Subcutaneous abdominal adipose tissue (tissue), 5 donors: ENCODE measurements around the gene CSTF2T.
A peak's percentile ranks its signal among the peaks of the same experiment; 100 is the strongest.

Experiments
- H3K27ac ChIP-seq: one replicate; pipeline ENCODE4 v1.7.0; 2013; ENCODE audit warnings: low read depth, mild to moderate bottlenecking, inconsistent platforms, low read length, moderate library complexity
- H3K27me3 ChIP-seq, 5 donors: one replicate each; pipeline ENCODE4 v1.7.0; 2013; ENCODE audit warnings: low read length in 5 of 5, inconsistent platforms in 1 of 5; ENCODE audit not compliant: control insufficient read depth in 5 of 5, insufficient read depth in 4 of 5
- H3K36me3 ChIP-seq, 5 donors: one replicate each; pipeline ENCODE4 v1.7.0; 2013; ENCODE audit warnings: low read length in 5 of 5; ENCODE audit not compliant: control insufficient read depth in 5 of 5, insufficient read depth in 5 of 5
- H3K4me1 ChIP-seq, 5 donors: one replicate each; pipeline ENCODE4 v1.7.0; 2013; ENCODE audit warnings: low read length in 5 of 5, mild to moderate bottlenecking in 3 of 5, moderate library complexity in 1 of 5; ENCODE audit not compliant: control insufficient read depth in 5 of 5, insufficient read depth in 5 of 5
- H3K4me3 ChIP-seq, 5 donors: one replicate each; pipeline ENCODE4 v1.7.0; 2013; ENCODE audit warnings: low read length in 5 of 5, low read depth in 1 of 5
- H3K9ac ChIP-seq, 5 donors: one replicate each; pipeline ENCODE4 v1.7.0; 2013; ENCODE audit warnings: low read length in 5 of 5, mild to moderate bottlenecking in 4 of 5, moderate library complexity in 3 of 5
- H3K9me3 ChIP-seq, 5 donors: one replicate each; pipeline ENCODE4 v1.7.0; 2013; ENCODE audit warnings: low read length in 5 of 5; ENCODE audit not compliant: control insufficient read depth in 5 of 5
- donor health status: healthy.
- donor health status: healthy.
- donor health status: healthy.
- donor health status: healthy.
- donor health status: healthy.

CSTF2T gene

DNA sequence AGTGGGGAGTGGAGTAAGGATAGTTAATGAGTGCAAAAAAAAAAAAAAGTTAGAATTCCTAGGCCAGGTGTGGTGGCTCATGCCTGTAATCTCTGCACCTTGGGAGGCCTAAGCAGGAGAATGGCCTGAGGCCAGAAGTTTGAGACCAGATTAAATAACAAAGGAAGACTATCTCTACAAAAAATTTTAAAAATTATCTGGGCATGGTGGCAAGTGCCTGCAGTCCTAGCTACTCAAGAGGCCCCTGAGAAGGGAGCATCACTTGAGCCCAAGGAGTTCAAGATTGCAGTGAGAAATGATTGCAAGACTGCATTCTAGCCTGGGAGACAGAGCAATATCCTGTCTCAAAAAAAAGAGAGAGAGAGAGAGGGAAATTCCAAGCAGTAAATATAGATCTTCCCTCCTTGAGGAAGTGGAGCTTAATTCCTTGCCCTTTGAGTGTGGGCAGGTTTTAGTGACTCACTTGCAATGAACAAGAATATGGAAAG, 19.5 kb upstream of the CSTF2T start:
- Histone ChIP-seq H3K4me1 (no peaks in the 10 kb centered on the region), H3K27me3 (no peaks in the 10 kb centered on the region), H3K27ac (no peak overlapping the region), H3K4me3 (no peak overlapping the region), H3K36me3 (no peaks in the 10 kb centered on the region), H3K9me3 (no peaks in the 10 kb centered on the region), H3K9ac (no peak overlapping the region)

DNA sequence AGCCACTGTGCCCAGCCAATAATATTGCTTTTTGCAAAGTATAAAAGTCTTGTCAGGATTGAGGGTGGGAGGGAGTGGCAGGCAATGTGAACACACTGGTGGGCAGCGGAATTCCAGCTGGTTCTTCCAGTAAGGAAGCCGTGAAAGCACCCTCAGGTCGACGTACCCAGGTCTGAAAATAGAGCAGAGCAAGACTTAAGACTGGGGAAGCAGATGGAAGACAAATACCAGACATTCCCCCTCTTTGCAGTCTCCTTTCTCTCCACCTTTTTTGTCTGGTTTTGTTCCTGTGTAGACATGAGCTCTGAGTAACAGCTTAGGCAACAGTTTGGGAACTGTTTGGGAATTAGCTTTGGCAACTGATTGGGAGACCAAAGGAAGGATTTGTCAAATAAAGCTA, 17.6 kb upstream of the CSTF2T start:
- H3K4me1 ChIP-seq = no peaks in the 10 kb centered on the region
- H3K9ac ChIP-seq = no peak overlapping the region
- no peak overlapping the region for H3K4me3 ChIP-seq
- H3K36me3 ChIP-seq = no peaks in the 10 kb centered on the region
- no peak overlapping the region for H3K27ac ChIP-seq
- H3K9me3 ChIP-seq = no peaks in the 10 kb centered on the region
- H3K27me3 ChIP-seq = no peaks in the 10 kb centered on the region

DNA sequence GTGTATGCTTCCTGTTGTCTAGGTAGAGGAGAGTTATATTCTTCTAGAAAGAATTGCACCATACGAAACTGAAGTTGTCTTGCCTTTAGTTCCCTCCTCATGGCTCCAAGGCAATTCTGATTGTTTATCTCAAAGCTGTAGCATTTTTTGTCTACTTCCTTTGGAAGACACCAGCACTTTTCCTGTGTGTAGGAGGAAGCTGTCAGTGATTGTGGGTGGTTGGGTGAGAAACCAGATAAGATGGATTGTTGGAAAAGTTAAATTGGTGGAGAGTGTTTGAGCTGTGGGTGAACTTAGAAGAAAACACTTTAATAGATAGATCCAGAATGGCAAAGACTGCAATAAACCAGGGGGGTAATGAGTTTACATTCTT, 12.1 kb upstream of the CSTF2T start:
- H3K9ac ChIP-seq = no peak overlapping the region
- H3K36me3 ChIP-seq = no peaks in the 10 kb centered on the region
- no peaks in the 10 kb centered on the region for H3K9me3 ChIP-seq
- no peak overlapping the region for H3K4me3 ChIP-seq
- no peaks in the 10 kb centered on the region for H3K27me3 ChIP-seq
- H3K27ac ChIP-seq = no peak overlapping the region
- H3K4me1 ChIP-seq = no peaks in the 10 kb centered on the region

DNA sequence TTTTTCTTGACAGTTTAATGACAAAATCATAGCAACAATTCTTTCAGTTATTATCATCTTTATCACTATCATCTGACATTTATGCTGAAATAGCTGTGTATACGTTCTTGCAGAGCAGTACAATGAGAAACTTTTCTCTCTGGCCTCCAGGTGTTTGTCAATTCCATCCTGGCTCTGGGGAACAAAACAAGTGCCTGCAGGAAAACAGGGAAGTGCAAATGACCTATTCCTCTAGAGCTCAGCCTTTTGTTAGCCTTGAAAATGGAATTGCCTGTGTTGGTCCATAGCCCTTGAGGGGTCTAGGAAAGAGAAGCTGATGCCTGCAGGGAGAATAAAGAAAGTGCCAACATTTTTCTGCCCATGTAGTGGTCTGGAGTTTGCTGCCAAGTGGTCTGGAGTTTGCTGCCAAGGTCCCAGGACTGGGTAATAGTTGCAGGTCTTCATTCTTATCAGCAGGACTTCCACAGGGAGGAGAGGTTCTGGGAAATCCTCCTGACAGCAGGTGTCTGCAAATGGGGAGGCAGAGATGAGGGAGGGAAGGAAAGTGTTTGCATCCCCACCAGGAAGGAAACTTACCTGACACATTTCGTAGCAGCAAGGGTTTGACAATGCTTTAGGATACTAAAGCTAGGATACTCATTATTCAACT, 10.1 kb upstream of the CSTF2T start:
- Histone ChIP-seq H3K9ac (no peak overlapping the region), H3K9me3 (no peaks in the 10 kb centered on the region), H3K27ac (no peak overlapping the region), H3K27me3 (no peaks in the 10 kb centered on the region), H3K4me1 (no peaks in the 10 kb centered on the region), H3K36me3 (no peaks in the 10 kb centered on the region), H3K4me3 (no peak overlapping the region)

DNA sequence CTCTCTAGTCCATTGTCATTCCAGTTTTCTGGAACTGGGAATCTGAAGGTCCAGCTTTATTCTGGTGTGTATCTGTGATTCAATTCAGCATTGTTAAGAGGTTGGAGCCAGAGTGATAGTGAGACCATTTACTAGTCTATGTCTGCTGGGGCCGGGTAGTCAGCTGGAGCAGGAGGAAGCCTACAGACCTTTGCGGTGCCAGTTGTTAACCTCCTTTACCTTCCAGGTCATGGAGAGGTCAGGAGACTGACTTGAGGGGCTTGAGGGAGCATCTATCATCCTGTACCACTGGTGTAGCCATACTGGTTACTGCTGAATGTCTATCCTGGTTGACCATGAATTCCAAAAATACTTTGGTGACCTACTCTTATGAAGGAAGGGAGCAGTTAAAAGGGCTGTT, 9.2 kb upstream of the CSTF2T start:
- H3K27ac ChIP-seq = no peak overlapping the region
- H3K36me3 ChIP-seq = no peaks in the 10 kb centered on the region
- no peaks in the 10 kb centered on the region for H3K4me1 ChIP-seq
- H3K9me3 ChIP-seq = no peaks in the 10 kb centered on the region
- no peak overlapping the region for H3K4me3 ChIP-seq
- no peak overlapping the region for H3K9ac ChIP-seq
- H3K27me3 ChIP-seq = no peaks in the 10 kb centered on the region

DNA sequence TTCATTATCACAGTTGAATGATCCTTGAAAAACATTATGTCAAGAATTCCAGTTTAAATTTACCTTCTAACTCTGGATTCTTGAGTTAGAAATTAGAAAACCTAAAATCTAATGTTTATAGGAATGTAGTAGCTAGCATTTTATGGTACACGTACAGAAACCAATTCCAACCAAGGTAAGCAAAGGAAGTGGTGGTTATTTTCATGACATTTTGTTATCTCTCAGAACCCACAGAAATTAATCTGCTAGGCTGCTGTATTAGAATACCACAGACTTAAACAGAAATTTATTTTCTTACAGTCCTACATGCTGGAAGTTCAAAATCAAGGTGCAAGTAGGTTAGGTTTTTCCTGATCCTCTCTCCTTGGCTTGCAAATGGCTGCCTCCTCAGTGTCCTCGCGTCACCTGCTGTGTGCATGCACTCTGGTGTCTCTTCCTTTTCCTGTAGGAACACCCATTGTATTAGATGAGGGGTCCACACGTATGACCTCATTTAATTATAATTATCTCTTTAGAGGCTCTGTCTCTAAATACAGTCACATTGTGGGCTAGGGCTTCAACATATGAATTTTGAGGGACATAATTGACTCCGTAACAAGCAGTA, 8.5 kb upstream of the CSTF2T start:
- Histone ChIP-seq H3K27ac (no peak overlapping the region), H3K36me3 (no peaks in the 10 kb centered on the region), H3K9ac (no peak overlapping the region), H3K4me3 (no peak overlapping the region), H3K4me1 (no peaks in the 10 kb centered on the region), H3K27me3 (no peaks in the 10 kb centered on the region), H3K9me3 (no peaks in the 10 kb centered on the region)

DNA sequence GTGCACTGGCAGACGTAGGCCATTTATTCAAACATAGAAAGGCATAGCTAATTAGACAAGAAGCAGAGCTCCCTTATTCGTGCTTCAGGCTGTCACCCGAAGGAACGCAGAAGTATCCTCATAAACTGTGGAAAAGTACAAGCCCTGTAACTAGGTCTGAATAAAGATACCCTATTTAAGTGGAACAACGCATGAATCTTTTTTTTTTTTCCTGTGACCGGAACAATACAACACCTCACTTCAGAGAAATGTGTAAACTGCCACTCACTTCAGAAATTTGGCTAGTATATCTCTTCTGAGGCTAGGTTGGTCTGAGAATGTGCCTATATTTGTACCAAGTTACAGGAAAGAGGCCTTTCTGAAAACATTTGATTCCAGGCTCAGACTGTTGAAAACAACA, 8.0 kb upstream of the CSTF2T start:
- Histone ChIP-seq H3K9ac (no peak overlapping the region), H3K27ac (no peak overlapping the region), H3K4me3 (no peak overlapping the region), H3K36me3 (no peaks in the 10 kb centered on the region), H3K27me3 (no peaks in the 10 kb centered on the region), H3K9me3 (no peaks in the 10 kb centered on the region), H3K4me1 (no peaks in the 10 kb centered on the region)

DNA sequence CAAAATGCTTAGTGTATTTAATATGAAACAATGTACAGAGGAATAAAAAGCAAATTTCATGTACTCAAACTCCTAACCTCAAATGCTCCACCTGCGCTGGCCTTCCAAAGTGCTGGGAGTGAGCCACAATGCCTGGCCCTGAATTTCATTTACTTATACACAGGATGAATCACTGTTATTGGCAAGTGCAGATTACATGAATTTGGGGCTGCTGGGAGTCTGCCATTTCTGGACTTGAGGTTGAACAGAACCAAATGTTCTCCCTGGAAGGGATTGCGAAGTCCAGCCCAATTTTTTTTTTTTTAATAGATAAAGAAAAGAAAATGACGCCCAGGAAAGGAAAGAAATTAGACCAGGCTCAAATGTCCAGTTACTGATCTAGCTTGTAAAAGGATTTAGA, 6.8 kb upstream of the CSTF2T start:
- Histone ChIP-seq H3K9me3 (no peaks in the 10 kb centered on the region), H3K27me3 (no peaks in the 10 kb centered on the region), H3K36me3 (no peaks in the 10 kb centered on the region), H3K27ac (no peak overlapping the region), H3K4me3 (no peak overlapping the region), H3K9ac (no peak overlapping the region), H3K4me1 (no peaks in the 10 kb centered on the region)

DNA sequence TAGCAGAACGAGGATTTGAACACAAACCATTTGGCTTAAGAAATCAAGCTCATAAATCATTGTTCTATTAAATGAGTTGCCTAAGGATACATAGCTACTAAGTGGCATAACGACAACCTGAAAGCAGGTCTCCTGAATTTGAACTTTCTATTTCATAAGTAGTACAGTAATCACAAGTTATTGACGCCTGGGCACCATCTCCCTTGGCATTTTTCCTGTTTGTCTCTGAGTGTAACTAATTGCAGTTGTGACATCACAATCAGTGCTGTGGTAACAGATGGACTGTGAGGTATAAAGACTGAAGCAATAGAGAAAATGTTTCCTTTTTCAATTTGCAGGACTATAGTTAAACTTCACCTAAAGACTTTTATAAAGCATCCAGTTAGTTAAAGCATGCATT, 6.4 kb upstream of the CSTF2T start:
- Histone ChIP-seq H3K27ac (no peak overlapping the region), H3K36me3 (no peaks in the 10 kb centered on the region), H3K27me3 (no peaks in the 10 kb centered on the region), H3K9ac (no peak overlapping the region), H3K4me1 (no peaks in the 10 kb centered on the region), H3K9me3 (no peaks in the 10 kb centered on the region), H3K4me3 (no peak overlapping the region)

DNA sequence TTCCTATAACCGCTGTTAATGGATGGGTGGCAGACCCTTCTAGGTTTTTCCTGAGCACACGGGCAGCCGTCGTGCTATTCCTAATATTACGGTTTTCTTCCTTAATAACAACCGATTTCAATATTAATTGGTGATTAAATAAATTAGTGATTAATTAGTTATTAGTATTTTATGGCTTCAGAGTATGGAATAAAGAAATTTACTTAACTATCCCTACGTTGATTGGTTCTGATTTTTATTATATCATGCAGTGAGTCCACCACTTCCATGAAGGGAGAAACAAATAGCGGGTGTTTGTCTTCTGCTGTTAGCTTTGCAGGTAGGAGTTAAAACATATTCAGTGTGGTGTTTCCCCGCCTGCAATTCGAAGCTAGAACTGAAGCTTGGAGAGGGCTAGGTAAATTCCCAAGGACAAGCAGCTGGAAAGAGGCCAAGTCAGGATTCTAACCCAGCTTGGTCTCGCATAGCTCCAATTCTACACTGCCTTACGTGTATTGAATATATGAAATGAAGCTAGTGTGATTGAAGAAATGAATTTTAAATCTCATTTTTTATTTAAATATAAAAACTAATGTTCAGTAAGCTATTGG, 928 bp upstream of the CSTF2T start:
- H3K4me3 ChIP-seq = peak overlapping the region; percentile 76 to 100 (median 95)
- peak overlapping the region; percentile 95 for H3K27ac ChIP-seq
- peak overlapping the region; percentile 84 to 94 (median 93) for H3K9ac ChIP-seq
- peaks cover 0 to 5% (median 3%) of the 10 kb centered on the region in 5 donors for H3K36me3 ChIP-seq
- no peaks in the 10 kb centered on the region for H3K9me3 ChIP-seq
- H3K4me1 ChIP-seq = peaks cover 8 to 36% (median 32%) of the 10 kb centered on the region in 5 donors
- H3K27me3 ChIP-seq = no peaks in the 10 kb centered on the region
